ENCODE measurements around the gene FAM114A2. TPM values are rescaled to one million over a fixed set of nuclear protein-coding genes. Genes with fewer than 3 reads are reported as not detected.

The FAM114A2 gene
- polyA plus RNA-seq, 1 donor (not counting 4 experiments of a cell fraction or from before 2014, with no cell fraction given) = 16.3 TPM

DNA sequence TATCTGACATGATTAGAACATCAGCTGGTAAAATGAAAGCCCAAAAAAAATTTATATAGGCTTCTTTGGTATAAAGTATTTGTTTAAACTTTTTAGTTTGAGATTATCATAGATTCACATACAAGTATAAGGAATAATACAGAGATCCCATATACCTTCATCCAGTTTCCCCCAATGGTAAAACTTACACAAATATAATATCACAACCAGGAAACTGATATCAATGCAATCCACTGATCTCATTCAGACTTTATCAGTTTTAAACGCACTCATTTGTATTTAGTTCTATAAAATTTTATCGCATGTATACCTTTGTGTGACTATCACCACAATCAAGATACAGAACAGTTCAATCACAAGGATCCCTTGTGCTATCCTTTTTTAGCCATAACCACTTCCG, 3.8 kb downstream of the FAM114A2 start:
- TF ChIP-seq, protein P1, sequence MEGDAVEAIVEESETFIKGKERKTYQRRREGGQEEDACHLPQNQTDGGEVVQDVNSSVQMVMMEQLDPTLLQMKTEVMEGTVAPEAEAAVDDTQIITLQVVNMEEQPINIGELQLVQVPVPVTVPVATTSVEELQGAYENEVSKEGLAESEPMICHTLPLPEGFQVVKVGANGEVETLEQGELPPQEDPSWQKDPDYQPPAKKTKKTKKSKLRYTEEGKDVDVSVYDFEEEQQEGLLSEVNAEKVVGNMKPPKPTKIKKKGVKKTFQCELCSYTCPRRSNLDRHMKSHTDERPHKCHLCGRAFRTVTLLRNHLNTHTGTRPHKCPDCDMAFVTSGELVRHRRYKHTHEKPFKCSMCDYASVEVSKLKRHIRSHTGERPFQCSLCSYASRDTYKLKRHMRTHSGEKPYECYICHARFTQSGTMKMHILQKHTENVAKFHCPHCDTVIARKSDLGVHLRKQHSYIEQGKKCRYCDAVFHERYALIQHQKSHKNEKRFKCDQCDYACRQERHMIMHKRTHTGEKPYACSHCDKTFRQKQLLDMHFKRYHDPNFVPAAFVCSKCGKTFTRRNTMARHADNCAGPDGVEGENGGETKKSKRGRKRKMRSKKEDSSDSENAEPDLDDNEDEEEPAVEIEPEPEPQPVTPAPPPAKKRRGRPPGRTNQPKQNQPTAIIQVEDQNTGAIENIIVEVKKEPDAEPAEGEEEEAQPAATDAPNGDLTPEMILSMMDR (optimal IDR thresholded peaks at IDR 0.05 in 1 of 3, IDR thresholded peaks at IDR 0.05 in 1 of 3, conservative IDR thresholded peaks at IDR 0.05 in 1 of 3; ENCODE audit: extremely low read depth in 1 of 3, insufficient read depth in 2 of 3, low read length in 3 of 3) = no peak
- TF ChIP-seq EZH2 (IDR thresholded peaks at IDR 0.05; ENCODE audit: low read length) = no peak
- Histone ChIP-seq H3K79me2 (ENCODE audit: control insufficient read depth, insufficient read depth, low read length) (peaks cover 16% of the 10 kb centered on the region), H3K4me1 (ENCODE audit: control insufficient read depth, extremely low read depth, insufficient read depth, low read length) (peaks cover 3% of the 10 kb centered on the region), H3K9ac (ENCODE audit: control insufficient read depth, extremely low read depth, insufficient read depth, low read length) (no peak overlapping the region), H3K4me2 (ENCODE audit: control insufficient read depth, extremely low read depth, insufficient read depth, low read depth, low read length) (no peak overlapping the region), H2AFZ (ENCODE audit: control insufficient read depth, low read length) (no peak overlapping the region), H3K27ac (ENCODE audit: control insufficient read depth, insufficient read depth, low read length) (no peak overlapping the region), H3K9me3 (ENCODE audit: control insufficient read depth, low read depth, low read length) (no peaks in the 10 kb centered on the region), H4K20me1 (ENCODE audit: control insufficient read depth, extremely low read depth, insufficient read depth, low read length) (no peaks in the 10 kb centered on the region), H3K36me3 (ENCODE audit: control insufficient read depth in 2 of 2, extremely low read depth in 1 of 2, insufficient read depth in 2 of 2, low read length in 2 of 2) (peaks cover 0 to 2% of the 10 kb centered on the region in 2 experiments), H3K9me1 (ENCODE audit: control insufficient read depth, extremely low read depth, insufficient read depth, low read length) (no peaks in the 10 kb centered on the region), H3K27me3 (ENCODE audit: control insufficient read depth, extremely low read depth, insufficient read depth, low read length) (no peaks in the 10 kb centered on the region), H3K4me3 (ENCODE audit: control insufficient read depth in 2 of 3, extremely low read depth in 1 of 3, insufficient read depth in 2 of 3, low read depth in 1 of 3, low read length in 3 of 3) (no peak overlapping the region)
- dilution Hi-C loops (cut with MboI; ENCODE audit: extremely low pct_ligation_motif_present, low sequenced_read_pairs) = no loop called here
- no peak for FAIRE-seq
- no peak for DNase-seq (ENCODE audit: low read depth, low spot score)

DNA sequence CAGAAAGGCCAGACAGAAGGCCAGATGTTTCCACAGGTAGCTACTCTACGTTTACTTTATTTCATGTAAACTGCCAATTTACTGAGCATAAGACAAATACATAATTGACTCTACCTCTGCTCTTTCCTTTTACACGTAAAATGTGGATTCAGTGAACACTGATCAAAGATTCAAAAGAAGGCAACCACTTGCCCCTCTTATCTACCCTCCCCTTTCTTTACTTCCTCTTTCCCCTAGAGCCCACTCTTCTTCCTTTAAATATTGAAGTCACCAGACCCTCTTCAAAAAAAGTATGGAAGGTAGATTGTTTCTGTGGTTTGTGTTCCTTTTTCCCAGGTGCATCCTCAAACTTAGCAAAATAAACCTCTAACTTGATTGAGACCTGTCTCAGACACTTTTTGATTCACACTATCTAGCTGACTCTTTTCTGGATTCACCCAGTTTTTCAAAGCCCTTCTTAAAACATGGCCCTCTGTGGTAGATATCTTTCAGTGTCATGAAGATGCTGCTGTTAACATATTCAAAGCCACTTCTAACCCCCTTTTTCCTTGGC, 6.7 kb downstream of the FAM114A2 start:
- Histone ChIP-seq H3K36me3 (ENCODE audit: control insufficient read depth in 2 of 2, extremely low read depth in 1 of 2, insufficient read depth in 2 of 2, low read length in 2 of 2) (peaks cover 3 to 6% of the 10 kb centered on the region in 2 experiments), H2AFZ (ENCODE audit: control insufficient read depth, low read length) (no peak overlapping the region), H3K4me2 (ENCODE audit: control insufficient read depth, extremely low read depth, insufficient read depth, low read depth, low read length) (no peak overlapping the region), H3K27ac (ENCODE audit: control insufficient read depth, insufficient read depth, low read length) (no peak overlapping the region), H4K20me1 (ENCODE audit: control insufficient read depth, extremely low read depth, insufficient read depth, low read length) (no peaks in the 10 kb centered on the region), H3K4me3 (ENCODE audit: control insufficient read depth in 2 of 3, extremely low read depth in 1 of 3, insufficient read depth in 2 of 3, low read depth in 1 of 3, low read length in 3 of 3) (no peak overlapping the region), H3K4me1 (ENCODE audit: control insufficient read depth, extremely low read depth, insufficient read depth, low read length) (no peaks in the 10 kb centered on the region), H3K27me3 (ENCODE audit: control insufficient read depth, extremely low read depth, insufficient read depth, low read length) (no peaks in the 10 kb centered on the region), H3K9me1 (ENCODE audit: control insufficient read depth, extremely low read depth, insufficient read depth, low read length) (no peaks in the 10 kb centered on the region), H3K79me2 (ENCODE audit: control insufficient read depth, insufficient read depth, low read length) (peaks cover 2% of the 10 kb centered on the region), H3K9me3 (ENCODE audit: control insufficient read depth, low read depth, low read length) (no peaks in the 10 kb centered on the region), H3K9ac (ENCODE audit: control insufficient read depth, extremely low read depth, insufficient read depth, low read length) (no peak overlapping the region)
- TF ChIP-seq, protein P1 (optimal IDR thresholded peaks at IDR 0.05 in 1 of 3, IDR thresholded peaks at IDR 0.05 in 1 of 3, conservative IDR thresholded peaks at IDR 0.05 in 1 of 3; ENCODE audit: extremely low read depth in 1 of 3, insufficient read depth in 2 of 3, low read length in 3 of 3) = no peak
- no peak for TF ChIP-seq EZH2 (IDR thresholded peaks at IDR 0.05; ENCODE audit: low read length)
- no peak for DNase-seq (ENCODE audit: low read depth, low spot score)
- FAIRE-seq = no peak
- dilution Hi-C loops (cut with MboI; ENCODE audit: extremely low pct_ligation_motif_present, low sequenced_read_pairs) = no loop called here

Data from keratinocyte (primary cell).